ENCODE measurements around the gene PFN4.

The PFN4 gene

DNA sequence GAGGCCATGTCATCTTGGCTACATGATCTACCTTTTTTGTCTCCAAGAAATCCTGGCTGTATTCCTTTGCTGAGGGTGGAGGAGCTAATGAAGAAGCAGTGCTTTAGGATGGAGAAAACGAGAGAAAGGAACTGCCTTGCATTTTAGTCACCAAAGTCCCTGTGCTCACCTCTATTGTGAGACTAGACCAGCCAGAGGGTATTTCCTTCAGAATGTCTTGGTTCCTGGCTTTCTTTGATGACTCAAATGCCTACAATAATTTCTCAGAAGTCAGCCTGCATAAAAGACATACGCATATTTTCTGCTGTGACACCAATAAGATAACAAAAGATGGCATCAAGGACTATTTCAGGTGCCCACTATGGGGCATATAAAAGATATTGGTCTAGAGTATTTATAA, 57.8 kb downstream of the PFN4 start:
- no peak overlapping the region for H3K27ac Mint-ChIP-seq
- H3K9me3 Mint-ChIP-seq: no peaks in the 10 kb centered on the region
- H3K4me3 Mint-ChIP-seq: no peak overlapping the region
- TF ChIP-seq, protein P1, sequence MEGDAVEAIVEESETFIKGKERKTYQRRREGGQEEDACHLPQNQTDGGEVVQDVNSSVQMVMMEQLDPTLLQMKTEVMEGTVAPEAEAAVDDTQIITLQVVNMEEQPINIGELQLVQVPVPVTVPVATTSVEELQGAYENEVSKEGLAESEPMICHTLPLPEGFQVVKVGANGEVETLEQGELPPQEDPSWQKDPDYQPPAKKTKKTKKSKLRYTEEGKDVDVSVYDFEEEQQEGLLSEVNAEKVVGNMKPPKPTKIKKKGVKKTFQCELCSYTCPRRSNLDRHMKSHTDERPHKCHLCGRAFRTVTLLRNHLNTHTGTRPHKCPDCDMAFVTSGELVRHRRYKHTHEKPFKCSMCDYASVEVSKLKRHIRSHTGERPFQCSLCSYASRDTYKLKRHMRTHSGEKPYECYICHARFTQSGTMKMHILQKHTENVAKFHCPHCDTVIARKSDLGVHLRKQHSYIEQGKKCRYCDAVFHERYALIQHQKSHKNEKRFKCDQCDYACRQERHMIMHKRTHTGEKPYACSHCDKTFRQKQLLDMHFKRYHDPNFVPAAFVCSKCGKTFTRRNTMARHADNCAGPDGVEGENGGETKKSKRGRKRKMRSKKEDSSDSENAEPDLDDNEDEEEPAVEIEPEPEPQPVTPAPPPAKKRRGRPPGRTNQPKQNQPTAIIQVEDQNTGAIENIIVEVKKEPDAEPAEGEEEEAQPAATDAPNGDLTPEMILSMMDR (IDR thresholded peaks at IDR 0.05; ENCODE audit: unreplicated experiment in 3 of 3): no peak
- H3K36me3 Mint-ChIP-seq (ENCODE audit: low read depth): peaks cover 40% of the 10 kb centered on the region
- H3K27me3 Mint-ChIP-seq (ENCODE audit: low read depth): no peaks in the 10 kb centered on the region
- H3K4me1 Mint-ChIP-seq: no peaks in the 10 kb centered on the region

All from nephron (organoid).